Sigmoid colon (tissue), 4 donors: ENCODE data around the gene TCF7L1.

Experiments
- CTCF ChIP-seq, 4 experiments: fragments of 450-650 bp in 3 of 4; fragments of 200-600 bp in 1 of 4; IDR thresholded peaks; one replicate each; pipeline ENCODE4 v1.5.1; 2016 to 2019; ENCODE audit warnings: antibody characterized with exemption in 4 of 4, mild to moderate bottlenecking in 3 of 4, moderate library complexity in 2 of 4
- EP300 ChIP-seq, 4 donors: sonication (generic); formaldehyde crosslinking; IDR thresholded peaks; one replicate each; pipeline ENCODE4 v1.6.1; 2017; ENCODE audit warnings: antibody characterized with exemption in 4 of 4
- POLR2A ChIP-seq, 2 donors: fragments of 450-650 bp; IDR thresholded peaks; one replicate each; pipeline ENCODE4 v1.6.1; 2016; ENCODE audit warnings: antibody characterized with exemption in 2 of 2, mild to moderate bottlenecking in 2 of 2, moderate library complexity in 2 of 2

GRCh38 chr2:85184990-85185389, 51.8 kb downstream of the TCF7L1 start:
- TF ChIP-seq POLR2A (IDR thresholded peaks at IDR 0.05) = no peak
- no peak for TF ChIP-seq CTCF (IDR thresholded peaks at IDR 0.05)
- no peak for TF ChIP-seq EP300 (IDR thresholded peaks at IDR 0.05)
